ENCODE data around the gene RAB31. TPM values are rescaled to one million over a fixed set of nuclear protein-coding genes. Genes with fewer than 3 reads are reported as not detected.

RAB31 gene
- total RNA-seq, 4 donors from 2014 or later: 17.4 to 76.0 (median 45.0) TPM

DNA sequence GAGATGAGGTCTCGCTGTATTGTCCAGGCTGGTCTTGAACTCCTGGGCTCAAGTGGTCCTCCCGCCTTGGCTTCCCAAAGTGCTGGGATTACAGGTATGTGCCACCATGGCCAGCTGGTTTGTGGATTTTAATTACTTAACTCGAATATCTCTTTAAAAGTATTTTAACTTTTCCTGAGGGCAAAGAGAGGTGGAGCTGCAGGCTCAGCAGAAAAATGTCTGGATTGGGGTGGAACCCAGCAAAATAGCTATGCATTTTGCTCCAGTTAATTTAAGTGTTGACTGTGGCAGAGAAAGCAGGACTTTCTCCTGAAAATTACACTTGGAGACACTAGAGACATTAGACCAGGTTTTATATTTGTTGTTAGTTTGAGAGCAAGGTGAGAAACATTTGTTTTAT, 142.2 kb downstream of the RAB31 start:
- no peaks in the 10 kb centered on the region for H3K9me3 ChIP-seq
- H3K27ac ChIP-seq: peak overlapping the region in 2 of 4 donors; percentile 34 to 35
- peaks cover 23 to 83% (median 41%) of the 10 kb centered on the region in 3 donors for H3K4me1 ChIP-seq
- WGBS, 2 donors: 73 to 79% methylated on average over 3 of the region's 3 CpGs
- H3K27me3 ChIP-seq: no peaks in the 10 kb centered on the region
- intact Hi-C loops (cut with DNase I): no loop called here
- no peak overlapping the region for H3K4me3 ChIP-seq
- peaks cover 0 to 7% (median 0%) of the 10 kb centered on the region in 3 donors for H3K36me3 ChIP-seq
- TF ChIP-seq, protein P1, sequence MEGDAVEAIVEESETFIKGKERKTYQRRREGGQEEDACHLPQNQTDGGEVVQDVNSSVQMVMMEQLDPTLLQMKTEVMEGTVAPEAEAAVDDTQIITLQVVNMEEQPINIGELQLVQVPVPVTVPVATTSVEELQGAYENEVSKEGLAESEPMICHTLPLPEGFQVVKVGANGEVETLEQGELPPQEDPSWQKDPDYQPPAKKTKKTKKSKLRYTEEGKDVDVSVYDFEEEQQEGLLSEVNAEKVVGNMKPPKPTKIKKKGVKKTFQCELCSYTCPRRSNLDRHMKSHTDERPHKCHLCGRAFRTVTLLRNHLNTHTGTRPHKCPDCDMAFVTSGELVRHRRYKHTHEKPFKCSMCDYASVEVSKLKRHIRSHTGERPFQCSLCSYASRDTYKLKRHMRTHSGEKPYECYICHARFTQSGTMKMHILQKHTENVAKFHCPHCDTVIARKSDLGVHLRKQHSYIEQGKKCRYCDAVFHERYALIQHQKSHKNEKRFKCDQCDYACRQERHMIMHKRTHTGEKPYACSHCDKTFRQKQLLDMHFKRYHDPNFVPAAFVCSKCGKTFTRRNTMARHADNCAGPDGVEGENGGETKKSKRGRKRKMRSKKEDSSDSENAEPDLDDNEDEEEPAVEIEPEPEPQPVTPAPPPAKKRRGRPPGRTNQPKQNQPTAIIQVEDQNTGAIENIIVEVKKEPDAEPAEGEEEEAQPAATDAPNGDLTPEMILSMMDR (IDR thresholded peaks at IDR 0.05): no peak
- TF ChIP-seq POLR2A (IDR thresholded peaks at IDR 0.05): no peak
- no peak for DNase-seq

DNA sequence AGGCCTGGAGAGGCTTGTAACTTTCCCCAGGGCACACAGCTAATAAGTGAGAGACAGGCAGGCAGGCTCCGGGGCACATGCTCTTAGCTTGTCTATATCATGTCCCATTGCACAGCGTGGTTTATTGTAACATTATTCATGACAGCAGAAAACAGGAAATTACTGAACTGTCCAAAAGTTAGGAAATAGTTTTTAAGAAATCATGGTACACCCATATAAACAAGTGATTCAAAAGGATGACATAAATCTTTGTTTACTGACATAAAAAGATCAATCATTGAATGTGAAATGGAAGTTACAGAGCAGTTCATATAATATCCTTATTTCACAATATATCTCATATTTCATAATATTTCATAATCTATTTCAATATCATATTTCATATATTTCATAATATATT, 143.4 kb downstream of the RAB31 start:
- H3K27ac ChIP-seq: peak overlapping the region in 2 of 4 donors; percentile 11 to 34
- 21% methylated on average over 2 of the region's 2 CpGs for WGBS, 2 donors

DNA sequence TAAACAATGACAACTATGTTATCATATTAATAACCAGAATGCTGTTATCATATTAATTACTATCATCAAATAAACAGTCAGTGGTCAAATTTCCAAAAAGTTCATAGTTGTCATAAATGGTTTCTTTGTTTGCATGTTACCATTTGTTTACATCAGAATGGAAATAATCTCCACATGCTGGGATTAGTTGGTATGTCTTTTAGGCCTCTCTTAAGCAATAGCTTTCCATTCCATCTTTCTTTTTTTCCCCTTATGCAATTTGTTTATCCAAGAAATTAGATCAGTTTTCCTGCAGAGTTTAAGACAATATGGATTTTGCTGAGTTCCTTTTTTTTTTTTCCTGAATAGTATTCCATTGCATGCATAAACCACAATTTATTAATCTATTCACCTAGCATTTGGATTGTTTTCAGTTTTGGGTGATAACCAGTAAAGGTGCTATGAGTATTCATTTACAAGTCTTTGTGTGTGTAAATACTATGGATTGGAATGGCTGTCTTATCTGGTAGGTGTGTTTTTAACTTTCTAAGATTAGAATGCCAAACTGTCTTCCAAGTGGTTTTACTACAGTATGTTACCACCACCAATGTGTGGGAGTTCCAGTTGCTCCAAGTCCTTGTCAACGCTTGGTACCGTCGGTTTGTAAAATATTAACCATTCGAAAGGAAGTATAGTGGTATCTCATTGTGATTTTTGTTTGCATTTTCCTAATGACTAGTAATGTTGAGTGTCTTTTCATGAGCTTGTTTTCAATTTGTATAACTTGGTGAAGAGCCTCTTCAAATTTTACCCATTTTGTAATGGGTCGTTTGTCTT, 144.4 kb downstream of the RAB31 start:
- intact Hi-C loops (cut with DNase I): no loop called here
- H3K27ac ChIP-seq: no peak overlapping the region
- WGBS, 2 donors: 96 to 98% methylated on average over 5 of the region's 5 CpGs

More for the DNA sequence above, 143.4 kb downstream of the RAB31 start:
- DNase-seq: no peak
- peak in 1 of 4 donors; percentile 11 for TF ChIP-seq POLR2A (IDR thresholded peaks at IDR 0.05)
- TF ChIP-seq, protein P1 (IDR thresholded peaks at IDR 0.05): no peak
- Histone ChIP-seq H3K36me3 (peaks cover 0 to 7% (median 0%) of the 10 kb centered on the region in 3 donors), H3K9me3 (no peaks in the 10 kb centered on the region), H3K4me1 (peaks cover 33 to 84% (median 46%) of the 10 kb centered on the region in 3 donors), H3K4me3 (no peak overlapping the region), H3K27me3 (no peaks in the 10 kb centered on the region)
- intact Hi-C loops (cut with DNase I): no loop called here

DNA sequence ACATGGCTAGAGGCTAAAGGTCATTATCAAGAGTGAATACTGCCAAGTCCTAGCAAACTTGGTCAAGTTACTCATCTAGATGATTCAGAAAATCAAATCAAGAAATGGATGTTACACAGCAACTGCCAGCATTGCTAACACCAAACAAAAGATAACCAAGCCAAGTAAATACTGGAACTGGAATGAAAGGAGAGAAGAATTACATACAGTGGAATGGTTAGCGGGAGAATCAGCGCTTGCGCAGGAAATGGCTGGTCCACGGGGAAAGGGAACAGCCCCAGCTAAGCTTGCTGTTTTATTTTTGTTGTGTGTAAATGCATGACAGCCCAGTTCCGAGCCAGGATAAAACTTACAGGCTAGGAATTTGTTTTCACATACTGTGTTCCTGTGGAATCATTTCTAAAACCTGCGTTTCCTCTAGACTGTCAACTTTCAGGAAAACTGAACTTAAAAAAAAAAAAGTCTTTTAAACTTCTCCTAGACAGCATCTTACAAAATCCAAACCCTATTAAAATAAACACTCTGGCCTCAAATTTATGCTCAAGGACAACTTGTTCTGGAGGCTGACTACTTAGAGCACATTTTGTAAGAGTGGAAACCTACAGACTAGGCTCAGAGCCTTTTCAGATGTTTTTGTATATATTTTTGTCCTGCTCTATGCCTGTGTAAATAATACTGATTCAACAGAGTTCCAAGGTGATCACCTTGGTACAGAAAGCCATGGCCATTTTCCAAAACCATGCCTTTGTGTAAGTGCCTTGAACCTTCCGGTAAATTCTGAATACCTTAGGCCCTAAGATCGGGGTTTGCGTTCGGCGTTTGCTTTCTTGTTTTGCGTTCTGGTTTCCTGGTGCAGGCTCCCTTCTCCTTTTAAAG, 146.9 kb downstream of the RAB31 start:
- peaks cover 25 to 57% (median 39%) of the 10 kb centered on the region in 3 donors for H3K4me1 ChIP-seq
- H3K27me3 ChIP-seq: no peaks in the 10 kb centered on the region
- no peak for DNase-seq
- H3K36me3 ChIP-seq: peaks cover 0 to 10% (median 0%) of the 10 kb centered on the region in 3 donors
- H3K9me3 ChIP-seq: no peaks in the 10 kb centered on the region
- no peak overlapping the region for H3K4me3 ChIP-seq
- WGBS, 2 donors: 53 to 65% methylated on average over 12 of the region's 12 CpGs
- TF ChIP-seq, protein P1 (IDR thresholded peaks at IDR 0.05): no peak
- TF ChIP-seq POLR2A (IDR thresholded peaks at IDR 0.05): no peak
- intact Hi-C loops (cut with DNase I): no loop called here
- peak overlapping the region; percentile 63 to 84 (median 80) for H3K27ac ChIP-seq

More for the DNA sequence above, 144.4 kb downstream of the RAB31 start:
- H3K9me3 ChIP-seq: no peaks in the 10 kb centered on the region
- no peak overlapping the region for H3K4me3 ChIP-seq
- H3K27me3 ChIP-seq: no peaks in the 10 kb centered on the region
- DNase-seq: no peak
- peaks cover 33 to 79% (median 39%) of the 10 kb centered on the region in 3 donors for H3K4me1 ChIP-seq
- H3K36me3 ChIP-seq: peaks cover 0 to 7% (median 0%) of the 10 kb centered on the region in 3 donors
- TF ChIP-seq, protein P1 (IDR thresholded peaks at IDR 0.05): no peak
- no peak for TF ChIP-seq POLR2A (IDR thresholded peaks at IDR 0.05)
